ENCODE data around the gene ISCA2.

The ISCA2 gene

GRCh38 chr14:74522740-74523139, 29.2 kb downstream of the ISCA2 start:
- Histone ChIP-seq H3K4me2 (ENCODE audit: low read depth, low read length) (no peak overlapping the region), H2AFZ (ENCODE audit: low read length) (no peak overlapping the region), H3F3A (ENCODE audit: insufficient read depth, low read length) (no peaks in the 10 kb centered on the region), H3K79me2 (ENCODE audit: low read length) (no peaks in the 10 kb centered on the region), H3K27me3 (replicated peaks; ENCODE audit: insufficient read depth, low read length) (peaks cover 33% of the 10 kb centered on the region), H4K20me1 (ENCODE audit: insufficient read depth, low read length) (no peaks in the 10 kb centered on the region), H3K4me1 (ENCODE audit: low read length) (peaks cover 15% of the 10 kb centered on the region), H3K4me3 (ENCODE audit: low read length) (no peak overlapping the region), H3K9me3 (replicated peaks; ENCODE audit: insufficient read depth, low read length) (no peaks in the 10 kb centered on the region), H3K36me3 (replicated peaks; ENCODE audit: insufficient read depth, low read length) (no peaks in the 10 kb centered on the region), H3K9me2 (replicated peaks; ENCODE audit: insufficient read depth, low read length) (no peaks in the 10 kb centered on the region), H3K9ac (ENCODE audit: low read length) (no peak overlapping the region), H3K27ac (ENCODE audit: low read length) (no peak overlapping the region)
- TF ChIP-seq CTCF (IDR thresholded peaks at IDR 0.05; ENCODE audit: low read length) = no peak
- no peak for TF ChIP-seq EZH2 (optimal IDR thresholded peaks at IDR 0.05; ENCODE audit: low read depth, low read length)
- no peak for TF ChIP-seq EZH2phosphoT487 (IDR thresholded peaks at IDR 0.05; ENCODE audit: low read length)
- no peak for DNase-seq

GRCh38 chr14:74524076-74524811, 30.7 kb downstream of the ISCA2 start:
- no peak for DNase-seq
- H3K4me2 ChIP-seq (ENCODE audit: low read depth, low read length) = no peak overlapping the region
- no peaks in the 10 kb centered on the region for H3K36me3 ChIP-seq (replicated peaks; ENCODE audit: insufficient read depth, low read length)
- H3K4me1 ChIP-seq (ENCODE audit: low read length) = peaks cover 15% of the 10 kb centered on the region
- no peak overlapping the region for H3K27ac ChIP-seq (ENCODE audit: low read length)
- H4K20me1 ChIP-seq (ENCODE audit: insufficient read depth, low read length) = no peaks in the 10 kb centered on the region
- H3K9me2 ChIP-seq (replicated peaks; ENCODE audit: insufficient read depth, low read length) = no peaks in the 10 kb centered on the region
- H2AFZ ChIP-seq (ENCODE audit: low read length) = no peak overlapping the region
- H3K27me3 ChIP-seq (replicated peaks; ENCODE audit: insufficient read depth, low read length) = peaks cover 19% of the 10 kb centered on the region
- H3K9me3 ChIP-seq (replicated peaks; ENCODE audit: insufficient read depth, low read length) = no peaks in the 10 kb centered on the region
- H3K4me3 ChIP-seq (ENCODE audit: low read length) = no peak overlapping the region
- no peak overlapping the region for H3K9ac ChIP-seq (ENCODE audit: low read length)
- H3K79me2 ChIP-seq (ENCODE audit: low read length) = no peaks in the 10 kb centered on the region
- no peaks in the 10 kb centered on the region for H3F3A ChIP-seq (ENCODE audit: insufficient read depth, low read length)
- TF ChIP-seq EZH2 (optimal IDR thresholded peaks at IDR 0.05; ENCODE audit: low read depth, low read length) = no peak
- no peak for TF ChIP-seq CTCF (IDR thresholded peaks at IDR 0.05; ENCODE audit: low read length)
- no peak for TF ChIP-seq EZH2phosphoT487 (IDR thresholded peaks at IDR 0.05; ENCODE audit: low read length)

GRCh38 chr14:74524812-74525135, 31.2 kb downstream of the ISCA2 start:
- TF ChIP-seq EZH2phosphoT487 (IDR thresholded peaks at IDR 0.05; ENCODE audit: low read length) (no peak), EZH2 (optimal IDR thresholded peaks at IDR 0.05; ENCODE audit: low read depth, low read length) (no peak), CTCF (IDR thresholded peaks at IDR 0.05; ENCODE audit: low read length) (no peak)
- H3K27me3 ChIP-seq (replicated peaks; ENCODE audit: insufficient read depth, low read length) = peaks cover 17% of the 10 kb centered on the region
- no peaks in the 10 kb centered on the region for H3F3A ChIP-seq (ENCODE audit: insufficient read depth, low read length)
- no peak overlapping the region for H3K4me2 ChIP-seq (ENCODE audit: low read depth, low read length)
- H3K27ac ChIP-seq (ENCODE audit: low read length) = no peak overlapping the region
- no peaks in the 10 kb centered on the region for H3K36me3 ChIP-seq (replicated peaks; ENCODE audit: insufficient read depth, low read length)
- no peak overlapping the region for H3K9ac ChIP-seq (ENCODE audit: low read length)
- H3K4me3 ChIP-seq (ENCODE audit: low read length) = no peak overlapping the region
- peaks cover 15% of the 10 kb centered on the region for H3K4me1 ChIP-seq (ENCODE audit: low read length)
- no peak for DNase-seq
- H3K9me2 ChIP-seq (replicated peaks; ENCODE audit: insufficient read depth, low read length) = no peaks in the 10 kb centered on the region
- H3K9me3 ChIP-seq (replicated peaks; ENCODE audit: insufficient read depth, low read length) = no peaks in the 10 kb centered on the region
- H2AFZ ChIP-seq (ENCODE audit: low read length) = no peak overlapping the region
- no peaks in the 10 kb centered on the region for H3K79me2 ChIP-seq (ENCODE audit: low read length)
- no peaks in the 10 kb centered on the region for H4K20me1 ChIP-seq (ENCODE audit: insufficient read depth, low read length)
